IMR-90 (cell line): ENCODE measurements around the gene RLN2.

Experiments used
- BHLHE40 ChIP-seq: fragments of 150-350 bp; IDR thresholded peaks from 2 replicates; pipeline ENCODE4 v1.6.1; 2016; ENCODE audit warnings: mild to moderate bottlenecking, low read depth, low read length
- CEBPB ChIP-seq: IDR thresholded peaks from 2 replicates; pipeline ENCODE4 v1.6.1; 2012; ENCODE audit warnings: low read depth, low read length, improper control_type of control experiment
- CHD1 ChIP-seq: IDR thresholded peaks from 2 replicates; pipeline ENCODE4 v1.6.1; 2012; ENCODE audit warnings: low read depth, low read length, improper control_type of control experiment
- FOS ChIP-seq: fragments of 150-350 bp; IDR thresholded peaks from 2 replicates; pipeline ENCODE4 v1.6.1; 2016; ENCODE audit warnings: low read depth, low read length
- MAZ ChIP-seq: IDR thresholded peaks from 2 replicates; pipeline ENCODE4 v1.6.1; 2012; ENCODE audit warnings: low read depth, mild to moderate bottlenecking, low read length, improper control_type of control experiment, moderate library complexity, borderline replicate concordance
- MXI1 ChIP-seq: IDR thresholded peaks from 2 replicates; pipeline ENCODE4 v1.6.1; 2012; ENCODE audit warnings: low read depth, mild to moderate bottlenecking, low read length, moderate library complexity, borderline replicate concordance
- POLR2A ChIP-seq: IDR thresholded peaks from 2 replicates; pipeline ENCODE4 v1.6.1; 2012; ENCODE audit warnings: mild to moderate bottlenecking, low read depth, low read length
- RAD21 ChIP-seq: IDR thresholded peaks from 2 replicates; pipeline ENCODE4 v1.6.1; 2012; ENCODE audit warnings: low read length, improper control_type of control experiment
- RFX5 ChIP-seq: IDR thresholded peaks from 2 replicates; pipeline ENCODE4 v1.8.0; 2012; ENCODE audit warnings: low read depth, mild to moderate bottlenecking, low read length, moderate library complexity
- SMC3 ChIP-seq: fragments of 150-350 bp; IDR thresholded peaks from 2 replicates; pipeline ENCODE4 v1.6.1; 2016; ENCODE audit warnings: low read depth, mild to moderate bottlenecking, antibody characterized with exemption, low read length, moderate library complexity
- TF ChIP-seq, protein P1 (sequence below): conservative IDR thresholded peaks from 2 replicates; pipeline ENCODE4 v1.5.1; 2012; ENCODE audit warnings: mild to moderate bottlenecking, low read depth, low read length, improper control_type of control experiment
- TF ChIP-seq, protein P2 (sequence below): fragments of 150-350 bp; IDR thresholded peaks from 2 replicates; pipeline ENCODE4 v1.6.1; 2016; ENCODE audit warnings: low read depth, mild to moderate bottlenecking, low read length, moderate library complexity, borderline replicate concordance

DNA sequence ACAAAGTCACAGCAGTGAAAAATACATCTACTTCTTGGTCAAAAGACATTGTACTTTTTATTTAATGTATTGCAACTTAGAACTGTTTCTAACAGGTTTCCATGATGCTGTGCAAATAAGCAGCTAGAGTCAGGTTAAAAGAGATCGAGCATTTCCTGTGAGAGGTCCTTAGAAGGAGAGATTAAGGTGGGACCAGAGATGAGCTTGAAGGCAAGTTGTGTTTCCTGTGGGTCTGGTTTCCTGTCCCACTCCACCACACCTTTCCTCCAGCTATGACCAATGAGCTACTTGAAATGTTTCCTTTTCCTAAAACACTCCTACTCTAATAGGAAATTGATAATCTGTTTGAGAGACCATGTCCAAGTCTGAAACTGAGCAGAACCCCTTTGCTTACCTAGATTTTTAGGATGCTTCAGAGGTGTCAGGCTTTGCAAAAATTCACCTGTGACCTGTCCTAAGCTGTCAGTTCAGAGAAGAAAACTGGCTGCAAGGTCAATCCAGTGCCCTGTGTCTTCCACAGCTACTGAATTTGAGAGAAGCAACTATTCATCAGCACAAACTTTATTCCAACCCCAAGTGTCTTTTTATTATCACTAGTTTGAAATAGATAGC, 48.2 kb upstream of the RLN2 start:
- TF ChIP-seq MXI1 (no peak), SMC3 (no peak), RFX5 (no peak), RAD21 (no peak), POLR2A (no peak), BHLHE40 (no peak), MAZ (no peak), CEBPB (no peak), CHD1 (no peak), FOS (no peak)
- TF ChIP-seq, protein P1, sequence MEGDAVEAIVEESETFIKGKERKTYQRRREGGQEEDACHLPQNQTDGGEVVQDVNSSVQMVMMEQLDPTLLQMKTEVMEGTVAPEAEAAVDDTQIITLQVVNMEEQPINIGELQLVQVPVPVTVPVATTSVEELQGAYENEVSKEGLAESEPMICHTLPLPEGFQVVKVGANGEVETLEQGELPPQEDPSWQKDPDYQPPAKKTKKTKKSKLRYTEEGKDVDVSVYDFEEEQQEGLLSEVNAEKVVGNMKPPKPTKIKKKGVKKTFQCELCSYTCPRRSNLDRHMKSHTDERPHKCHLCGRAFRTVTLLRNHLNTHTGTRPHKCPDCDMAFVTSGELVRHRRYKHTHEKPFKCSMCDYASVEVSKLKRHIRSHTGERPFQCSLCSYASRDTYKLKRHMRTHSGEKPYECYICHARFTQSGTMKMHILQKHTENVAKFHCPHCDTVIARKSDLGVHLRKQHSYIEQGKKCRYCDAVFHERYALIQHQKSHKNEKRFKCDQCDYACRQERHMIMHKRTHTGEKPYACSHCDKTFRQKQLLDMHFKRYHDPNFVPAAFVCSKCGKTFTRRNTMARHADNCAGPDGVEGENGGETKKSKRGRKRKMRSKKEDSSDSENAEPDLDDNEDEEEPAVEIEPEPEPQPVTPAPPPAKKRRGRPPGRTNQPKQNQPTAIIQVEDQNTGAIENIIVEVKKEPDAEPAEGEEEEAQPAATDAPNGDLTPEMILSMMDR = no peak
- TF ChIP-seq, protein P2, sequence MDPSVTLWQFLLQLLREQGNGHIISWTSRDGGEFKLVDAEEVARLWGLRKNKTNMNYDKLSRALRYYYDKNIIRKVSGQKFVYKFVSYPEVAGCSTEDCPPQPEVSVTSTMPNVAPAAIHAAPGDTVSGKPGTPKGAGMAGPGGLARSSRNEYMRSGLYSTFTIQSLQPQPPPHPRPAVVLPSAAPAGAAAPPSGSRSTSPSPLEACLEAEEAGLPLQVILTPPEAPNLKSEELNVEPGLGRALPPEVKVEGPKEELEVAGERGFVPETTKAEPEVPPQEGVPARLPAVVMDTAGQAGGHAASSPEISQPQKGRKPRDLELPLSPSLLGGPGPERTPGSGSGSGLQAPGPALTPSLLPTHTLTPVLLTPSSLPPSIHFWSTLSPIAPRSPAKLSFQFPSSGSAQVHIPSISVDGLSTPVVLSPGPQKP = no peak
